Upper lobe of left lung (tissue), 4 donors: ENCODE measurements around the gene ADAMTS4.

ENCODE experiments used
- CTCF ChIP-seq, 6 experiments: fragments of 450-650 bp in 4 of 6; fragments of 200-600 bp in 2 of 6; sonication (generic) in 2 of 6; IDR thresholded peaks; one replicate each; pipeline ENCODE4 v1.5.1; 2016 to 2019; ENCODE audit warnings: antibody characterized with exemption in 6 of 6
- EP300 ChIP-seq, 4 donors: sonication (generic); formaldehyde crosslinking; IDR thresholded peaks; one replicate each; pipeline ENCODE4 v1.5.1; 2017; ENCODE audit warnings: antibody characterized with exemption in 4 of 4, control low read depth in 2 of 4
- POLR2AphosphoS5 ChIP-seq, 2 donors: sonication (generic); formaldehyde crosslinking; IDR thresholded peaks; one replicate each; pipeline ENCODE4 v1.5.1; 2017; ENCODE audit warnings: antibody characterized with exemption in 2 of 2

- TF ChIP-seq CTCF (IDR thresholded peaks at IDR 0.05): no peak
- no peak for TF ChIP-seq POLR2AphosphoS5 (IDR thresholded peaks at IDR 0.05)
- TF ChIP-seq EP300 (IDR thresholded peaks at IDR 0.05): no peak
These were observed 27.2 kb downstream of the ADAMTS4 start for GRCh38 chr1:161171696-161172095.
